IMR-90 (cell line): ENCODE results near the gene CD99. TPM values are rescaled to one million over a fixed set of nuclear protein-coding genes. Genes with fewer than 3 reads are reported as not detected.

Source experiments
- ATAC-seq: fragments of 200-7000 bp; cut with Tn5 transposase; 2 replicates; pipeline ENCODE4 v1.9.1; 2020; ENCODE audit warnings: low read depth, mild to moderate bottlenecking, moderate library complexity
- BruUV-seq: library from RNA; stranded (reverse); fragments of 400-500 nt; replicated peaks from 2 replicates; lab custom pipeline; 2021; lab: Mats Ljungman, UMichigan
- CTCF ChIA-PET: fragments of 300-600 bp; formaldehyde crosslinking; extraction: SDS; loops from one replicate; lab custom pipeline; 2021; ENCODE audit warnings: antibody characterized with exemption; lab: Yijun Ruan, JAX
- POLR2A ChIA-PET: fragments of 300-600 bp; sonication (Branson Sonifier 250); formaldehyde crosslinking; loops from one replicate; lab custom pipeline; 2022; ENCODE audit warnings: antibody characterized with exemption; ENCODE audit not compliant: unreplicated experiment; lab: Charles Lee
- DNase-seq: peaks from one replicate; pipeline ENCODE4 v3.0.0; 2013
- H2AFZ ChIP-seq: replicated peaks from 2 replicates; pipeline ENCODE3; 2013; ENCODE audit warnings: low read length, mild to moderate bottlenecking; ENCODE audit not compliant: poor library complexity
- H2AK5ac ChIP-seq: 2 replicates; pipeline ENCODE4 v1.6.1; 2013; ENCODE audit warnings: low read depth, low read length, inconsistent platforms
- H2AK9ac ChIP-seq: replicated peaks from 2 replicates; pipeline ENCODE3; 2013; ENCODE audit warnings: mild to moderate bottlenecking, low read depth, low read length, moderate library complexity; ENCODE audit not compliant: poor library complexity
- H2BK120ac ChIP-seq: 2 replicates; pipeline ENCODE4 v1.6.1; 2013; ENCODE audit warnings: low read depth, low read length, inconsistent platforms
- H2BK15ac ChIP-seq: 3 replicates; pipeline ENCODE4 v1.6.1; 2013; ENCODE audit warnings: low read depth, low read length, inconsistent platforms
- H2BK20ac ChIP-seq: 2 replicates; pipeline ENCODE4 v1.6.1; 2013; ENCODE audit warnings: low read depth, mild to moderate bottlenecking, inconsistent platforms, low read length, moderate library complexity
- H2BK5ac ChIP-seq: 2 replicates; pipeline ENCODE4 v1.6.1; 2013; ENCODE audit warnings: mild to moderate bottlenecking, low read depth, low read length, inconsistent platforms; ENCODE audit not compliant: poor library complexity, severe bottlenecking
- H3K14ac ChIP-seq: replicated peaks from 2 replicates; pipeline ENCODE4 v1.6.1; 2013; ENCODE audit warnings: low read depth, low read length, inconsistent platforms
- H3K18ac ChIP-seq: 2 replicates; pipeline ENCODE4 v1.6.1; 2013; ENCODE audit warnings: low read depth, low read length, control low read depth
- H3K23ac ChIP-seq: 2 replicates; pipeline ENCODE4 v1.6.1; 2013; ENCODE audit warnings: low read depth, low read length, inconsistent platforms
- H3K27ac ChIP-seq: 2 replicates; pipeline ENCODE4 v1.5.1; 2013; ENCODE audit warnings: mild to moderate bottlenecking, control low read depth, low read length; ENCODE audit not compliant: insufficient read depth
- H3K27me3 ChIP-seq: 2 replicates; pipeline ENCODE4 v1.6.1; 2013; ENCODE audit warnings: low read length; ENCODE audit not compliant: control insufficient read depth, insufficient read depth
- H3K36me3 ChIP-seq: 2 replicates; pipeline ENCODE4 v1.6.1; 2013; ENCODE audit warnings: low read length, mixed read lengths; ENCODE audit not compliant: control insufficient read depth, insufficient read depth
- H3K4ac ChIP-seq: 2 replicates; pipeline ENCODE4 v1.6.1; 2013; ENCODE audit warnings: low read depth, low read length, inconsistent platforms
- H3K4me1 ChIP-seq: 2 replicates; pipeline ENCODE4 v1.6.1; 2013; ENCODE audit warnings: low read length, mixed read lengths; ENCODE audit not compliant: control insufficient read depth, insufficient read depth
- H3K4me2 ChIP-seq: 2 replicates; pipeline ENCODE4 v1.6.1; 2013; ENCODE audit warnings: low read depth, mild to moderate bottlenecking, control low read depth, low read length, moderate library complexity
- H3K4me3 ChIP-seq: 2 replicates; pipeline ENCODE4 v1.5.1; 2013; ENCODE audit warnings: low read depth, mild to moderate bottlenecking, control low read depth, low read length, moderate library complexity; ENCODE audit not compliant: insufficient read depth
- H3K56ac ChIP-seq: 2 replicates; pipeline ENCODE4 v1.6.1; 2013; ENCODE audit warnings: low read length, inconsistent platforms; ENCODE audit not compliant: insufficient read depth; ENCODE audit errors: extremely low read depth
- H3K79me1 ChIP-seq, 2 experiments: 2 replicates each; pipeline ENCODE4 v1.6.1; 2013; ENCODE audit warnings: low read length in 2 of 2, inconsistent platforms in 1 of 2, low read depth in 1 of 2
- H3K9ac ChIP-seq: 2 replicates; pipeline ENCODE4 v1.6.1; 2013; ENCODE audit warnings: low read depth, low read length, control low read depth
- H3K9me1 ChIP-seq: 2 replicates; pipeline ENCODE4 v1.6.1; 2013; ENCODE audit warnings: low read length, inconsistent platforms; ENCODE audit not compliant: insufficient read depth
- H3K9me3 ChIP-seq: 2 replicates; pipeline ENCODE4 v1.6.1; 2013; ENCODE audit warnings: low read length; ENCODE audit not compliant: control insufficient read depth, insufficient read depth
- H4K20me1 ChIP-seq: 2 replicates; pipeline ENCODE4 v1.6.1; 2013; ENCODE audit warnings: low read length, inconsistent platforms; ENCODE audit not compliant: insufficient read depth
- H4K5ac ChIP-seq: 2 replicates; pipeline ENCODE4 v1.6.1; 2013; ENCODE audit warnings: mild to moderate bottlenecking, low read depth, low read length, control low read depth
- H4K8ac ChIP-seq, 2 experiments: 2 replicates each; pipeline ENCODE4 v1.6.1; 2013; ENCODE audit warnings: low read depth in 2 of 2, low read length in 2 of 2, control low read depth in 1 of 2, inconsistent platforms in 1 of 2
- H4K91ac ChIP-seq: 2 replicates; pipeline ENCODE4 v1.6.1; 2013; ENCODE audit warnings: low read depth, low read length, inconsistent platforms; ENCODE audit not compliant: insufficient read depth
- FOS ChIP-seq: fragments of 150-350 bp; IDR thresholded peaks from 2 replicates; pipeline ENCODE4 v1.6.1; 2016; ENCODE audit warnings: low read depth, low read length
- MAZ ChIP-seq: IDR thresholded peaks from 2 replicates; pipeline ENCODE4 v1.6.1; 2012; ENCODE audit warnings: low read depth, mild to moderate bottlenecking, low read length, improper control_type of control experiment, moderate library complexity, borderline replicate concordance
- NFE2L2 ChIP-seq: fragments of 150-350 bp; IDR thresholded peaks from 2 replicates; pipeline ENCODE4 v1.6.1; 2016; ENCODE audit warnings: low read depth, mild to moderate bottlenecking, low read length
- POLR2A ChIP-seq: IDR thresholded peaks from 2 replicates; pipeline ENCODE4 v1.6.1; 2012; ENCODE audit warnings: mild to moderate bottlenecking, low read depth, low read length
- WGBS, 2 experiments: methylation state at CpG; one replicate each; pipeline versions ENCODE4 v1.1.5 to v1.1.7; 2013; ENCODE audit warnings: missing lambda C conversion rate in 2 of 2; ENCODE audit not compliant: insufficient read length in 1 of 2; ENCODE audit errors: extremely low coverage in 2 of 2; 5-methylcytosine and 5-hydroxymethylcytosine counted together
- dilution Hi-C: fragments of 300-500 bp; cut with HindIII; formaldehyde crosslinking; loops from one replicate; pipeline ENCODE4 v1.14.3; 2018; ENCODE audit warnings: low sequenced_read_pairs; ENCODE audit not compliant: unreplicated experiment
- in situ Hi-C: fragments of 300-500 bp; cut with MboI; formaldehyde crosslinking; loops from 3 replicates; pipeline ENCODE4 v1.14.3; 2019; ENCODE audit warnings: low sequenced_read_pairs, inconsistent platforms, mixed read lengths
- intact Hi-C: fragments of 100-400 bp; cut with micrococcal nuclease; formaldehyde crosslinking; loops from 2 replicates; pipeline ENCODE4 v1.10.0; 2022
- polyA plus RNA-seq, 3 experiments: library from polyadenylated mRNA; depleted of rRNA; stranded (reverse); fragments of >200 nt; gene quantifications; 2 replicates each; pipeline ENCODE4 v1.2.3, GENCODE V29; 2012; ENCODE audit warnings: low replicate concordance in 1 of 3
- total RNA-seq: library from RNA; depleted of rRNA; stranded (reverse); fragments of >200 nt; gene quantifications from 2 replicates; pipeline ENCODE4 v1.2.3, GENCODE V29; 2012
- TF ChIP-seq, protein P1 (sequence below): fragments of 150-350 bp; IDR thresholded peaks from 2 replicates; pipeline ENCODE4 v1.6.1; 2016; ENCODE audit warnings: low read depth, mild to moderate bottlenecking, low read length, moderate library complexity, borderline replicate concordance

Gene CD99
- total and polyA plus RNA-seq, 2 of the 4 experiments (the other 2 are of a cell fraction): 102 to 369 TPM

DNA sequence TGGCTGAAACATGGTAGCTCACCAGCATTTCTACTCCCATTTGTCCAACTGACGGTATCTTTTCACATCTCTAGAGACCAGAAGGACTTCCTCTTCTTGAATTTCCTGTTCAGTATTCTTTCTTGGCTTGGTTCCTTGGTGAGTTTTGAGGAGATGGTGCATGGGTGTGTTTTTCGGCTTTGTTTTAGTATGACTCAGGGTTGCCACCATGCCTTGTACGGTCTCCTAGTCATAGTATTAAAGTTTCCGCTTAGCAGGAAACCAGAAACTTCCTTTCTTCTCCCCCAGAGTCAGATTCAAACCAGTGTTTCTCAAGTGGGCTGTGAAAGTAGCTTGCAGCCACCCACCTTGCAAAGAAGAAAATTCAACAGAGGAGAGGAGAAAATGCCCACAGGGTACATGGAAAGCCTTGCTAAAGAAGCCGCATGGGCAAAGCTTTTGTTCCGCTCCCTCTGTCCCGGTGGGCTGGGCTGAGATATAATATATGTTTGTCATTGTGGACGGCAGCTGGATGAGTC is 5.7 kb downstream of the CD99 start:
- H3K4me1 ChIP-seq: peaks cover 14% of the 10 kb centered on the region
- no peak overlapping the region for H3K4me3 ChIP-seq
- dilution Hi-C loops: no loop called here
- H3K14ac ChIP-seq: 0 out of 2 replicates have a peak overlapping the region, but pooled peaks have one; percentile 12
- no peak overlapping the region for H2BK15ac ChIP-seq
- CTCF ChIA-PET: no interaction called here
- no peak overlapping the region for H3K18ac ChIP-seq
- no peak overlapping the region for H3K56ac ChIP-seq
- H3K9me3 ChIP-seq: no peaks in the 10 kb centered on the region
- 100% methylated on average over 1 of the region's 8 CpGs; no CpG with 5 or more reads in 1 of the 2 experiments for WGBS, 2 experiments
- POLR2A ChIA-PET: no interaction called here
- peak; percentile 90 for DNase-seq
- no peak overlapping the region; a peak in 2 of 4 replicates for H4K8ac ChIP-seq
- peak overlapping the region; percentile 32; the same call in 1 of the 2 replicates for H2BK120ac ChIP-seq
- peak overlapping the region; percentile 63 for H2AK9ac ChIP-seq
- intact Hi-C loops: no loop called here
- no peak overlapping the region for H3K9ac ChIP-seq
- in situ Hi-C loops: no loop called here
- peak; percentile 70 for ATAC-seq
- H4K91ac ChIP-seq: no peak overlapping the region
- no peak overlapping the region; the same call in 1 of the 2 replicates for H3K23ac ChIP-seq
- BruUV-seq: no TSS peak
- no peak overlapping the region for H4K5ac ChIP-seq
- peaks cover 8 to 75% of the 10 kb centered on the region in 2 experiments for H3K79me1 ChIP-seq
- peaks cover 76% of the 10 kb centered on the region for H4K20me1 ChIP-seq
- peak overlapping the region; percentile 49; the same call in 1 of the 2 replicates for H3K27ac ChIP-seq
- TF ChIP-seq NFE2L2 (no peak), FOS (0 out of 2 replicates have a peak, but pooled peaks have one; percentile 31), POLR2A (no peak), MAZ (no peak)
- TF ChIP-seq, protein P1, sequence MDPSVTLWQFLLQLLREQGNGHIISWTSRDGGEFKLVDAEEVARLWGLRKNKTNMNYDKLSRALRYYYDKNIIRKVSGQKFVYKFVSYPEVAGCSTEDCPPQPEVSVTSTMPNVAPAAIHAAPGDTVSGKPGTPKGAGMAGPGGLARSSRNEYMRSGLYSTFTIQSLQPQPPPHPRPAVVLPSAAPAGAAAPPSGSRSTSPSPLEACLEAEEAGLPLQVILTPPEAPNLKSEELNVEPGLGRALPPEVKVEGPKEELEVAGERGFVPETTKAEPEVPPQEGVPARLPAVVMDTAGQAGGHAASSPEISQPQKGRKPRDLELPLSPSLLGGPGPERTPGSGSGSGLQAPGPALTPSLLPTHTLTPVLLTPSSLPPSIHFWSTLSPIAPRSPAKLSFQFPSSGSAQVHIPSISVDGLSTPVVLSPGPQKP: no peak
- no peak overlapping the region for H2AK5ac ChIP-seq
- H3K4me2 ChIP-seq: peak overlapping the region; percentile 37; the same call in 1 of the 2 replicates
- H3K9me1 ChIP-seq: peaks cover 15% of the 10 kb centered on the region
- no peak overlapping the region for H2AFZ ChIP-seq
- H3K27me3 ChIP-seq: no peaks in the 10 kb centered on the region
- peaks cover 6% of the 10 kb centered on the region; the same call in 1 of the 2 replicates for H3K36me3 ChIP-seq
- H2BK5ac ChIP-seq: peak overlapping the region; percentile 40
- H2BK20ac ChIP-seq: no peak overlapping the region
- peak overlapping the region; percentile 5; the same call in 1 of the 2 replicates for H3K4ac ChIP-seq
